GM20000 (cell line): ENCODE data around the gene KLK3.
"Not testable (repeated sequence)": the region's sequence is repeated elsewhere in the genome, so short reads cannot be mapped to it uniquely, and the experiment has no call there.

Experiments used
- DNase-seq: peaks from one replicate; pipeline ENCODE4 v3.0.0; 2012; ENCODE audit warnings: low spot score
- TF ChIP-seq, protein P1 (sequence below): IDR thresholded peaks from 2 replicates; pipeline ENCODE4 v1.5.1; 2012; ENCODE audit warnings: mild to moderate bottlenecking, control low read depth; ENCODE audit errors: extremely low read depth, missing control alignments

KLK3 gene

DNA sequence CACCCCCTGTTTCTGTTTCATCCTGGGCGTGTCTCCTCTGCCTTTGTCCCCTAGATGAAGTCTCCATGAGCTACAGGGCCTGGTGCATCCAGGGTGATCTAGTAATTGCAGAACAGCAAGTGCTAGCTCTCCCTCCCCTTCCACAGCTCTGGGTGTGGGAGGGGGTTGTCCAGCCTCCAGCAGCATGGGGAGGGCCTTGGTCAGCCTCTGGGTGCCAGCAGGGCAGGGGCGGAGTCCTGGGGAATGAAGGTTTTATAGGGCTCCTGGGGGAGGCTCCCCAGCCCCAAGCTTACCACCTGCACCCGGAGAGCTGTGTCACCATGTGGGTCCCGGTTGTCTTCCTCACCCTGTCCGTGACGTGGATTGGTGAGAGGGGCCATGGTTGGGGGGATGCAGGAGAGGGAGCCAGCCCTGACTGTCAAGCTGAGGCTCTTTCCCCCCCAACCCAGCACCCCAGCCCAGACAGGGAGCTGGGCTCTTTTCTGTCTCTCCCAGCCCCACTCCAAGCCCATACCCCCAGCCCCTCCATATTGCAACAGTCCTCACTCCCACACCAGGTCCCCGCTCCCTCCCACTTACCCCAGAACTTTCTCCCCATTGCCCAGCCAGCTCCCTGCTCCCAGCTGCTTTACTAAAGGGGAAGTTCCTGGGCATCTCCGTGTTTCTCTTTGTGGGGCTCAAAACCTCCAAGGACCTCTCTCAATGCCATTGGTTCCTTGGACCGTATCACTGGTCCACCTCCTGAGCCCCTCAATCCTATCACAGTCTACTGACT is at the start of gene KLK3:
Gene KLK3 (plus strand): TSS at position 280 of the 775 bp plus-strand sequence. CDS start 41 bp downstream, at position 321.
- TF ChIP-seq, protein P1, sequence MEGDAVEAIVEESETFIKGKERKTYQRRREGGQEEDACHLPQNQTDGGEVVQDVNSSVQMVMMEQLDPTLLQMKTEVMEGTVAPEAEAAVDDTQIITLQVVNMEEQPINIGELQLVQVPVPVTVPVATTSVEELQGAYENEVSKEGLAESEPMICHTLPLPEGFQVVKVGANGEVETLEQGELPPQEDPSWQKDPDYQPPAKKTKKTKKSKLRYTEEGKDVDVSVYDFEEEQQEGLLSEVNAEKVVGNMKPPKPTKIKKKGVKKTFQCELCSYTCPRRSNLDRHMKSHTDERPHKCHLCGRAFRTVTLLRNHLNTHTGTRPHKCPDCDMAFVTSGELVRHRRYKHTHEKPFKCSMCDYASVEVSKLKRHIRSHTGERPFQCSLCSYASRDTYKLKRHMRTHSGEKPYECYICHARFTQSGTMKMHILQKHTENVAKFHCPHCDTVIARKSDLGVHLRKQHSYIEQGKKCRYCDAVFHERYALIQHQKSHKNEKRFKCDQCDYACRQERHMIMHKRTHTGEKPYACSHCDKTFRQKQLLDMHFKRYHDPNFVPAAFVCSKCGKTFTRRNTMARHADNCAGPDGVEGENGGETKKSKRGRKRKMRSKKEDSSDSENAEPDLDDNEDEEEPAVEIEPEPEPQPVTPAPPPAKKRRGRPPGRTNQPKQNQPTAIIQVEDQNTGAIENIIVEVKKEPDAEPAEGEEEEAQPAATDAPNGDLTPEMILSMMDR, result no peak
- no peak for DNase-seq

DNA sequence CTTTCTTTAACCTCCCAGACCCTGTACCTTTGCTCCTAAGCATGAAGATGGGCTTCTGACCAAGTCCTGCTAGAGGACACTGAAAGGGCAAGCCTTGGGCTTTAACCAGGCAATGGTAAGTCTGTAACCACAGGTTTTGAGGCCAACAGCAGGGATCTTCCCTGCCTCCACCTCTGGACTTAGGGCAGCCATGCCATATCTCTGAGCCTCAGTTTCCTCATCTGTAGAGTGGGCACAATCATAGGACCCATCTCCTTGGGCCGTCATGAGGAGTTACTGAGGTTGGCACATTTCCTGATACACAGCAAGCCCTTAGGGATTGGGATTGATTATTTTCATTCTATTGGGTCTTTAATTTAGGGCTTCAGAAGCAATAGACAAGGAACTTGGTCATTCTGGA is 45.9 kb upstream of the KLK3 start:
- TF ChIP-seq, protein P1, result no peak
- DNase-seq, result no peak

DNA sequence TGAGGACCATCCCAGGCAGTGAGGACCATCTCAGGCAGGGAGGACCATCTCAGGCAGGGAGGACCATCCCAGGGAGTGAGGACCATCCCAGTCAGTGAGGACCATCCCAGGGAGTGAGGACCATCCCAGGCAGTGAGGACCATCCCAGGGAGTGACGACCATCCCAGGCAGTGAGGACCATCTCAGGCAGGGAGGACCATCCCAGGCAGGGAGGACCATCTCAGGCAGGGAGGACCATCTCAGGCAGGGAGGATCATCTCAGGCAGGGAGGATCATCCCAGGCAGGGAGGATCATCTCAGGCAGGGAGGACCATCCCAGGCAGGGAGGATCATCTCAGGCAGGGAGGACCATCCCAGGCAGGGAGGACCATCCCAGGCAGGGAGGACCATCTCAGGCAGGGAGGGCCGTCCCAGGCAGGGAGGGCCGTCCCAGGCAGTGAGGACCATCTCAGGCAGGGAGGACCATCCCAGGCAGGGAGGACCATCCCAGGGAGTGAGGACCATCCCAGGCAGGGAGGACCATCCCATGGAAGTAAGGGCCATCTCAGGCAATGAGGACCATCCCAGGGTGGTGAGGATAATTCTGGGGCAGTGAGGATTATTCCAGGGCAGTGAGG is 43.0 kb upstream of the KLK3 start:
- DNase-seq, result not testable (repeated sequence)

DNA sequence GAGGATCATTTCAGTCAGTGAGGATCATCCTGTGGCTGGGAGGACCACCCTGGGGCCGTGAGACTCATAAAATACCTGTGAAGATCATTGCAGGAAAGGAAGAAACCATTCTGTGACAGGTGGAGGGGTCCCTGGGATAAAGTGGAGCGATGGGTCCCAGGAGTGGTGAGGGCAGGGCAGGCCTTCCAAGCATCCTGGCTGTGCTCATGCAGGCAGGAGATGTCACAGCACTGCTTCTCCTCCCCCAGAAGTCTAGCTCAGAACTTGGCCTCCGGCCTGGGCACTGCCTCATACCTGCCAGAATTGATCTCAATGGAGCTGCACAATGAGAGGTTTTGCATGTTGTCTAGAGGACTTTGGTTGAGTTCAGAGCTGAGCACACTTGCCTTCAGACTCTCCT is 42.2 kb upstream of the KLK3 start:
- DNase-seq, result no peak
- TF ChIP-seq, protein P1, result no peak

DNA sequence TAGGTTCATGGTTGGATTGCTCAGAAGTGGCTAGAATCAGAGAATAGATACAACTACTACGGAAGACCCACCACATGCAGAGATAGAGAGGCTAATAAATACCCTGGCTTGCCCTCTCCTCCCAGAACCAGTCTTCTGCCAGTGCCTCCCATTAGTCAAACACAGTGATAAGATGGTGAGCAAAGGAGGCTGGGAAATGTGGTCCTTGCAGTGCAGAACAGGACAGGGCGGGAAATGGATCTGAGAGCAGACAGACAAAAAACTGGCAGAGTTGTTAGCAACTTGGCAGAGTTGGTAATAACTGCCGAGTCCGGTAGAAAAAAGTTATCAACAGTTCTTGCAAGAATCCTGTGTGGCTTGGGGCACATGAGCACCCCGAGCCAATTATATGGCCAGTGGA is 39.8 kb upstream of the KLK3 start:
- no peak for DNase-seq
- TF ChIP-seq, protein P1, result no peak

DNA sequence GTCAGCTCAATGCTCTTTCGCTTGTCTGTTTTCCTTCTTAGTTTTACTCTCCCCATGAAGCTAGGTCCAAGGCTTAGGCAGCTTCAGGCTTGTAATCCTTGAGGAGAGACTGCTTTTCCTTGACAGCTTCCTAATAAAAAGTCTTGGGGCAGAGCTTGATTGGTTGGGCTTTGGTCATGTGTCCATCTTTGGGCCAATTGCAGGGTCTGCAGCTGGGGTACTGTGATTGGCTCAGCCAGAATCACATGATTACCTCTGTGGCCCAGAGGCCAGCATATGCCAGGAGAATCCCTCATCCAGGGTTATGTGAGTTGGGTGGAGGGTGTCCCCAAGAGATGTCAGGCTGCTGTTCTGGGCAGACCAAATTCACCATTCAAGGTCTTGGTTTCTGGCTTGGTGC is 39.3 kb upstream of the KLK3 start:
- TF ChIP-seq, protein P1, result no peak
- DNase-seq, result no peak

DNA sequence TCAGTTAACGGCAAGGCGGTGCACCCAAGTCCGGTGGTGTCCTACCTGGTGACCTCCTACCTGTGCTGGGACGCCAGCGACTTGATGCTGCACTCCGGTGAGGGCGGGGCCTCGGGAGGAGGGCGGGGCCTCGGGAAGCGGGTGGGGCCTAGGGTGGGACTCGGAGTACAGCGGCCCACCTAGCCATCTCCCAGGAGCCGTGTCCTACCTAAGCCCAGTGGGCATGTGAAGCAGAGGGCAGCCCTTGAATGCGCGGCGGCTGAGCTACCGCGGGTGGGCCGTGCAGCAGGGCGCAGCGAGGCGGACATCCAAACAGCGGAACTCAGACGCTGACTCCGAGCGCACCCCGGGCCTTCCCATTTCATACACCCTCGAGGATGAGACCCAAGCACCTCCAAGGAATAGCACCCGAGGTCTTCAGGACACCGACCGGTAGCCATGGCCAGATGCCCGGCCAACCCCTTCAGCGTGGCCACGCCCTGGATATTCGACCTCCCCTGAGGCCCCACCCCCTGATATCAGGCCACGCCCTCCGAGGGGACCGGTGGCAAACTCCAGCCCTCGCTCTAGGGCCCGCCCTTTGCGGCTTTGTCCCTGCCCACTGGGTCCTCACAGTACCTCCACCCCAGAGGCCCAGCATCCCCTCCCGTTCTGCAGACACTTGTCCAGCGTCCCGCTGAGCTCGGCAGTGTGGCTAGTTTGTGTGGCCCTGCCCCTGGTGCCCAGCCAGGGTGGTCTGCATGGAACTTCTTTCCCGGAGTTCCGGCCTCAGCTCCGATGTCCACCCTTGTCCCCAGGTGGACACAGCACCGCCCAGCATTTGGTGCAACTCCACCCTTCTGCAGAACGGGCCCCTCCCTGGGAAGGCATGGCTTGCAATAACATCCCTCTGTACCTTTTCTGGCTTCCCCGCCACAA is 36.5 kb upstream of the KLK3 start:
- peak; percentile 92 for DNase-seq
- TF ChIP-seq, protein P1, result no peak
